T-helper 17 cell (primary cell): ENCODE results near the gene DISC1. TPM values are rescaled to one million over a fixed set of nuclear protein-coding genes. Genes with fewer than 3 reads are reported as not detected.

Source experiments
- ATAC-seq: fragments of 150-1000 bp; cut with Tn5 transposase; 2 replicates; pipeline ENCODE4 v1.10.0; 2021; ENCODE audit warnings: mild to moderate bottlenecking, moderate library complexity
- DNase-seq, 3 donors: peaks; one replicate each; pipeline versions ENCODE4 v3.0.0 to v3.0.0-alpha.2; 2020 to 2021
- H3K9me3 ChIP-seq: one replicate; pipeline ENCODE4 v1.7.0; 2013; ENCODE audit warnings: low read length, mild to moderate bottlenecking; ENCODE audit not compliant: control insufficient read depth, poor library complexity, severe bottlenecking
- H3K27ac Mint-ChIP-seq: one replicate; pipeline ENCODE4 v1.8.0; 2022; ENCODE audit warnings: mild to moderate bottlenecking, moderate library complexity, mixed read lengths
- H3K27me3 Mint-ChIP-seq: one replicate; pipeline ENCODE4 v1.8.0; 2022; ENCODE audit warnings: mixed read lengths
- H3K36me3 Mint-ChIP-seq: one replicate; pipeline ENCODE4 v1.8.0; 2022; ENCODE audit warnings: low read depth, mixed read lengths
- H3K4me1 Mint-ChIP-seq: one replicate; pipeline ENCODE4 v1.8.0; 2022; ENCODE audit warnings: mild to moderate bottlenecking, mixed read lengths
- H3K4me3 Mint-ChIP-seq: one replicate; pipeline ENCODE4 v1.8.0; 2022; ENCODE audit warnings: mild to moderate bottlenecking, moderate library complexity, mixed read lengths
- total RNA-seq, 4 donors: library from RNA in 2 of 4; stranded (reverse) in 2 of 4; gene quantifications; one replicate each; pipeline ENCODE4 v1.2.3 and lab custom pipeline; 2022 to 2026

Gene DISC1
- total RNA-seq, 2 donors from 2014 or later = 16.2 to 17.4 TPM

DNA sequence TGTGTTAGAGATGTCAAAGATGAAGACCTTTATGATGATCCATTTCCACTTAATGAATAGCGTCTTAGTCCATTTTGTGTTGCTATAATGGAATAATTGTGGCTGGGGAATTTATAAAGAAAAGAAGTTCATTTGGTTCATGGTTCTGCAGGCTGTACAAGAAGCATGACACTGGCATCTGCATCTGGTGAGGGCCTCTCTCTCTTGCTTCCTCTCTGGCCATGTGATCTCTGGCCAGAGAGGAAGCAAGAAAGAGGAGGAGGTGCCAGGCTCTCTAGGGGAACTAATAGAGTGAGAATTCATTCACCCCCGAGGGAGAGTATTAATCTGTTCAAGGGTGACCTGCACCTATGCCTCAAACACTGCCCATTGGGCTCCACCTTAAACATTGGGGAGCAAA, 242.8 kb downstream of the DISC1 start:
- ATAC-seq = no peak
- H3K36me3 Mint-ChIP-seq = peaks cover 4% of the 10 kb centered on the region
- DNase-seq = no peak
- peak overlapping the region; percentile 32 for H3K27ac Mint-ChIP-seq
- H3K9me3 ChIP-seq = no peaks in the 10 kb centered on the region
- no peak overlapping the region for H3K4me3 Mint-ChIP-seq
- H3K27me3 Mint-ChIP-seq = no peaks in the 10 kb centered on the region
- H3K4me1 Mint-ChIP-seq = peaks cover 37% of the 10 kb centered on the region

DNA sequence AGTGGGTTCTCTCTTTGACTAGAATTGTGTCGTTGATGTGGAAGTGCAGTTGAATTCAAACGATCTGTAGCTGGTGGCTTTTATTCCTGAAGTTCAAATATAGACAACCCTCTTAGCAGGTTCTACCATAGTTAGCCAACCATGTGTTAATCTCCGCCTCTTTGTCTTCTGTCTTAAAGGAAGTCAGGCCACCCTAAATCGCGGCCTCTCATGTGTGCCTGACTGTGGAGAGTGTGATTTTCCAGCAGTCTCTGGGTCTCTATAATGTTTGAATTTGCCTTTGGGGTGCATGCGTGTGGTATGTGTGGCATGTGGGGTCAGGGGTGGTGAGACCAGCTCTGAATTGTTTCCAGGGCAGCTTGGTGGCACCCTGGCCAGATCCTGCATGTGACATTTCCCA, 244.9 kb downstream of the DISC1 start:
- no peak for ATAC-seq
- Mint-ChIP-seq H3K27me3 (no peaks in the 10 kb centered on the region), H3K36me3 (peaks cover 4% of the 10 kb centered on the region), H3K4me1 (peaks cover 36% of the 10 kb centered on the region), H3K4me3 (peak overlapping the region; percentile 43), H3K27ac (no peak overlapping the region)
- no peak for DNase-seq
- H3K9me3 ChIP-seq = no peaks in the 10 kb centered on the region

DNA sequence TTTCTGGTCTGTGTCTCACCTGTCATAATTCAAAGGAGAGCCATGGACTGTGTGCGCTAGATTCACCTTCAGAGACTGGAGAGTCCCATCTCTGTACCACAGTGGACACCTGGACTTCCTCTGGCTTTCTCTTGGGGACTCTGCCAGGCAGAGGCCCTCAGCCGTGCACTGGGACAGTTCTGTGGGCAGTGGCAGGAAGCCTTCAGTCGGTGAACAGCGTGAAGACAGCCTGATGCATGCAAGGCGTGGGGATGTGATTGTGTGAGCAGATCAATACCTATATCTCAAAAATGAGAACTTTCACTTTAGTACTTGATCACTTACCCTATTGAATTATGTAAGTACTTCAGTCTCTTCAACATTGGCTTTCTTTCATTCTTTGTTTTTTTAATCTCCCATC, 245.3 kb downstream of the DISC1 start:
- DNase-seq = no peak
- Mint-ChIP-seq H3K4me1 (peaks cover 33% of the 10 kb centered on the region), H3K27ac (no peak overlapping the region), H3K4me3 (no peak overlapping the region), H3K27me3 (no peaks in the 10 kb centered on the region), H3K36me3 (peaks cover 4% of the 10 kb centered on the region)
- H3K9me3 ChIP-seq = no peaks in the 10 kb centered on the region
- no peak for ATAC-seq

DNA sequence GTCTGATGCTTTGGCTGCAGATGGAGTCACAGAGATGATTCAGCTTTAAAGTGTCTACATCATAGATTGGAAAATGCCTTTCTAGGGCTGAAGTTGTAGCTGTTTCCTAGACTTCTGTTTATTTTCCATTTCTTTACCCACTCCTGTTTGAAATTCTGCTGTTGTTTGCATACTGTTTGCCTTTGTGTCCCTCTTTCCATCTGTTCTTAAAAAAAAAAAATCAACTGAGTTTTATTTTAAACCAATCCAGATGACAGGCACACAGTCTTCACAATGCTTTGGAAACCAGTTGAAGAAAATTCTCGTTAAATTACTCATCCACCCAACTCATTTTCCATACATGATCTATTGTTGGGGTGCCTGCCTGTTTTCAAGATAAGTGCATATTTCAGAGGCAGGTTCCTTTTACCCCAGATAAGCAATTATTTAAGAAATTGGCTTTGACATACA, 245.9 kb downstream of the DISC1 start:
- H3K4me3 Mint-ChIP-seq = no peak overlapping the region
- peaks cover 4% of the 10 kb centered on the region for H3K36me3 Mint-ChIP-seq
- peaks cover 27% of the 10 kb centered on the region for H3K4me1 Mint-ChIP-seq
- DNase-seq = no peak
- no peaks in the 10 kb centered on the region for H3K27me3 Mint-ChIP-seq
- no peak overlapping the region for H3K27ac Mint-ChIP-seq
- no peak for ATAC-seq
- H3K9me3 ChIP-seq = no peaks in the 10 kb centered on the region

DNA sequence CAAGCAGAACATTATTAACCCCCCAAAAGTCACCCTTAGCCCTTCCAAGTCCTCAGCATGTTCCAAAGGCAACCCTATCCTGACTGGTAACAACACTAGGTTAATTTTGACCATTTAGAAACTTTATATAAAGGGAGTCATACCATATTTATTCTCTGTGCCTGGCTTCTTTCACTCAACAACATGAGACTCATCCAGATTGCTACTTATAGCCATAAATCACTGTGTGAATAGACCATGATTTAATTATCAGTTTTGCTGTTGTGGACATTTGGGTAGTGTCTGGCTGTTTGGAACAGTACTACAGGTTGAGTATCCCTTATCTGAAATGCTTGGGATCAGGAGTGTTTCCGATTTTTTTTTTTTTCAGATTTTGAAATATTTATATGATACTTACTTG, 252.1 kb downstream of the DISC1 start:
- no peaks in the 10 kb centered on the region for H3K27me3 Mint-ChIP-seq
- no peak overlapping the region for H3K4me3 Mint-ChIP-seq
- ATAC-seq (no peak), DNase-seq (no peak)
- no peak overlapping the region for H3K27ac Mint-ChIP-seq
- H3K36me3 Mint-ChIP-seq = peaks cover 5% of the 10 kb centered on the region
- no peaks in the 10 kb centered on the region for H3K9me3 ChIP-seq
- peaks cover 12% of the 10 kb centered on the region for H3K4me1 Mint-ChIP-seq

DNA sequence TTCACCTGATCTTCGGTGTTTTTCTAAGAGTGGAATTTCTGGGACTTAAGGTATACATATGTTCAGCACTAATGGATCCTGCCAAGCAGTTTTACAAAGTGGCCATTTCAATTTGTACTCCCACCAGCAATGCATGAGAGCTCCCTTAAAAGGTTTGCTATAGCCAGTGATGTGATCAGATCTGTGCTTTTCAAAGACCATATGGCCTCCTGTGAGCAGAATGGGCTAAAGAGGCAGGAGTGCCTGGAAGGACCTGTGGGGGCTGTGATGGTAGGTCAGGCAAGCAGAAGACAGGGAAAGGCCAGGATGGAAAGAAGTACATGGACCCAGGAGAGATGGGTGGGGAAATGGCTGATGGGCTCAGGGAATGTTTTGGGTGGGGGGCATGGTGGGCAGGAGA, 252.7 kb downstream of the DISC1 start:
- no peaks in the 10 kb centered on the region for H3K9me3 ChIP-seq
- no peaks in the 10 kb centered on the region for H3K27me3 Mint-ChIP-seq
- H3K27ac Mint-ChIP-seq = no peak overlapping the region
- no peak overlapping the region for H3K4me3 Mint-ChIP-seq
- H3K36me3 Mint-ChIP-seq = peaks cover 5% of the 10 kb centered on the region
- DNase-seq (no peak), ATAC-seq (no peak)
- H3K4me1 Mint-ChIP-seq = peaks cover 12% of the 10 kb centered on the region

DNA sequence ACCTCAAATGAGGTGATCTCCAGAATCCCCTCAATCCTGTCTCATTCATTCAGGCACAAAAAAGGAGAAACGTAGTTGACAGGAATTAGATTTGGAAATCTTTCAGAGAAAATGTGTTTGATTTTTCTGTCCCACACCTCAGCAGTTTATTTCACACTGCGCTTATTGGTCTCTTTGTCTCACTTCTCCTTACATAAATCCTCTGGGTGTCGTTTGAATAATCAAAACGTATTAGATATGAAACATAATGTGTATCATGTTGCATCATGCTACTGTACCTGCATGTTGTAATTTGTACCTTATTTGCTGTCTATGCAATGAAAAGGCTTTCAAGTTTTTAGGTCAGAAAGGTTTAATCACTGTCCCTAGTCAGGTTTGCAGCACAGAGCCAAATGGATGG, 255.7 kb downstream of the DISC1 start:
- ATAC-seq (no peak), DNase-seq (no peak)
- no peaks in the 10 kb centered on the region for H3K27me3 Mint-ChIP-seq
- H3K9me3 ChIP-seq = no peaks in the 10 kb centered on the region
- H3K4me1 Mint-ChIP-seq = peaks cover 12% of the 10 kb centered on the region
- H3K27ac Mint-ChIP-seq = no peak overlapping the region
- H3K36me3 Mint-ChIP-seq = peaks cover 5% of the 10 kb centered on the region
- H3K4me3 Mint-ChIP-seq = no peak overlapping the region

DNA sequence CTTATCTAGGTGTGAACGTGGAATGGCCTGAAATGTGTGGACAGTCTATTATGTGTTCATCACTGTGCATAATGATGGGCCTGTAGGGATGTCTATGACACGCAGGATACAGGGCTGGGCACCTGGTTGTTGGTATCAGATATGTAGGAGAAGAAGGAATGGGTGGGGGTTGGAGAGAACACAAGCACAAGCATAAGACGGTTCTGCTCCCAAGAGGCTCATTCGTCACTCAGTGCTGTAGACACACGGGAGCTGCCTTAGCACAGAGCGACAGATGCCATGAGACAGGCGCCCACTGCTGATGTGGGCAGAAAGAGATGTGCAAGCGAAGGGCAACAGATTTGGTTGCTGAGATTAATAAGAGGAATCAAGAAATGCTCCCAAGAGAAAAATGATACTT, 256.2 kb downstream of the DISC1 start:
- DNase-seq (no peak), ATAC-seq (no peak)
- H3K4me1 Mint-ChIP-seq = peaks cover 12% of the 10 kb centered on the region
- no peaks in the 10 kb centered on the region for H3K9me3 ChIP-seq
- no peak overlapping the region for H3K27ac Mint-ChIP-seq
- peaks cover 5% of the 10 kb centered on the region for H3K36me3 Mint-ChIP-seq
- H3K27me3 Mint-ChIP-seq = no peaks in the 10 kb centered on the region
- H3K4me3 Mint-ChIP-seq = no peak overlapping the region

DNA sequence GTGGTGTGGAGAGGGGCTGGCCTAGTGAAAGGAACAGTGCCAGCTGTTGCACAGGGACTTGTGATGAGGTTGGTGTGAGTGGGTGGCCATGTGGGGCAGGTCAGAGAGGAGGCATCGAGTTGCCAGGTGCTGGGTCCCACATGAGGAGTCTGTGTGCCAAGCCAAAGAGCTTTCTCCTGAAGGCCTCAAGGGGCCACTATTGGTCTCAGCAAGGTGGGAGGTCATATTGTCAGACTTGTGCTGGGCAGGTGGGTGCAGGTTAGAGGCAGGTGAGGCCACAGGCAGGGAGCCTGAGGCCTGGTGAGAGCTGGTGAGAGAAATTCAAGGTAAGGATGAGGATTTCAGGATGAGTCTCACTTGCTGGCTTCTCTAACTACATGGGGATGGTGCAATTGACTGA, 256.8 kb downstream of the DISC1 start:
- Mint-ChIP-seq H3K4me3 (no peak overlapping the region), H3K27me3 (no peaks in the 10 kb centered on the region), H3K27ac (peak overlapping the region; percentile 27), H3K4me1 (peaks cover 12% of the 10 kb centered on the region), H3K36me3 (peaks cover 2% of the 10 kb centered on the region)
- DNase-seq = no peak
- ATAC-seq = no peak
- no peaks in the 10 kb centered on the region for H3K9me3 ChIP-seq

DNA sequence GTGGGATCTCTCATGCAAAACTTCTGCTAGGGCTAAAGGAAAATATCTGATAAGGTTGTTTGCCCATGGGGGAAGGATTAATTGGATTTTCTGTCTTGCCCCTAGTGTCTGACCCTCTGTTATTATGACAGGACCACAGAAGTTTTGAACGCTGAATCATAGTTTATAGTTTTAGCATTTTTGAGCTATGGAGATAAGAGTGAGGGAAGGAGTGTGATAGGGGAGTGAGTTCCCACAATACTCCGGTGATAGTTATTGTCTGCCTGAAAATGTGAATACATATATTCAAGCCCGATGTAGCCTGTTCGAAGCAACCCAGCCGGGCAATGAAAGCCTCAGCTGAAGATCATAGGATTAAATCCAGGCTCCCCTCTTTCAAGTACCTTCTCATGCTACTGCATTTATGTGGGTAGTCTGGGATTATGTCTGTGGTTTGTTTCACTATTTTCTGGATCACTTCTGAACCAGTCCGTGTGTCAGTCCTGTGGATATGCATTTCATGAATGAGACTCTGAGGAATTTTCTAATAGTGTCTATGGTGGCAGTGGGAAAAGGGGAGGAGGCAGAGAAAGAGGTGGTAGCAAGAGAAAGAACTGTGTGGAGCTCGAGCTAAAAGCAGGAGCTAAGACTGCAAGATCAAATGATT, 258.7 kb downstream of the DISC1 start:
- peaks cover 5% of the 10 kb centered on the region for H3K36me3 Mint-ChIP-seq
- H3K27ac Mint-ChIP-seq = no peak overlapping the region

DNA sequence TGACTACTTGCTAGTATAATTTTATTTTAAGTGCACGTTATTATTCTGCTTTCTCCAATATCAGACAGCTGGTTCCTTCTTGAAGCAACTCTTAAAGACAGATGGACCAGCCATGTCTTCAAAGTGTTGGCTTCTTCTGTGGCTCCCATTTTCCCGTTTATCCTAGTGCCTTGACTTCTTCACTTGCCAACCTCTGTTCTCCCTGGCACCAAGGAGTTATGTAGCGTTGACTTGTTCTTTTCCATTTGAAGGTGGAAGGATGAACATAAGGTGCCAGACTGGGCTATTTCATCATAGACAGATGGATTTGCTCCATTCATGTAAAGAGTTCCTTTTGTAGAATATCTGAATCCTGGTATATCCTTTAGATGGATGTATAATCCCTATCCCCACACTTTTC, 260.6 kb downstream of the DISC1 start:
- H3K27me3 Mint-ChIP-seq = no peaks in the 10 kb centered on the region
- H3K4me1 Mint-ChIP-seq = peaks cover 9% of the 10 kb centered on the region
- peaks cover 2% of the 10 kb centered on the region for H3K36me3 Mint-ChIP-seq
- DNase-seq = no peak
- ATAC-seq = no peak
- H3K4me3 Mint-ChIP-seq = no peak overlapping the region
- peak overlapping the region; percentile 67 for H3K27ac Mint-ChIP-seq
- H3K9me3 ChIP-seq = no peaks in the 10 kb centered on the region

More for the DNA sequence above, 258.7 kb downstream of the DISC1 start:
- no peak for DNase-seq
- H3K9me3 ChIP-seq = no peaks in the 10 kb centered on the region
- no peak for ATAC-seq
- H3K4me3 Mint-ChIP-seq = no peak overlapping the region
- H3K4me1 Mint-ChIP-seq = peaks cover 12% of the 10 kb centered on the region
- H3K27me3 Mint-ChIP-seq = no peaks in the 10 kb centered on the region

DNA sequence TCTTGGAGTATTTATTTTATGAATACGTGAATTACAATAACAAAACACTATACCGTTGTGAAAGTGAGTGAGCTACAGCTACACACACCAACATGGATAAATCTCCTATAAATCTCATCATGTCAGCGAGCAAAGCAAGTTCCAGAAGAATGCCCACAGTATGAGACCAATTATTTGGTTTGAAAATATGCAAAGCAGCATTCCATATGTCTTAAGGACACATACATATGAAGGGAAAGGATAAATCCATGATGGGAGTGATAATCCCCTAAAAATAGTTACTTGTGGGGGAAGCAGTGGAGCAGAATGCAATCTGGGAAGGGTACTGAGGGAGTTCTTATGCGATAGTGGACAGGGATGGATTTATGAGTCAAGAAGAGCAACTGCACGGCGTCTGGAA, 261.3 kb downstream of the DISC1 start:
- no peak for ATAC-seq
- H3K9me3 ChIP-seq = no peaks in the 10 kb centered on the region
- Mint-ChIP-seq H3K27ac (no peak overlapping the region), H3K4me3 (no peak overlapping the region), H3K36me3 (peaks cover 2% of the 10 kb centered on the region), H3K4me1 (peaks cover 4% of the 10 kb centered on the region), H3K27me3 (no peaks in the 10 kb centered on the region)
- no peak for DNase-seq

DNA sequence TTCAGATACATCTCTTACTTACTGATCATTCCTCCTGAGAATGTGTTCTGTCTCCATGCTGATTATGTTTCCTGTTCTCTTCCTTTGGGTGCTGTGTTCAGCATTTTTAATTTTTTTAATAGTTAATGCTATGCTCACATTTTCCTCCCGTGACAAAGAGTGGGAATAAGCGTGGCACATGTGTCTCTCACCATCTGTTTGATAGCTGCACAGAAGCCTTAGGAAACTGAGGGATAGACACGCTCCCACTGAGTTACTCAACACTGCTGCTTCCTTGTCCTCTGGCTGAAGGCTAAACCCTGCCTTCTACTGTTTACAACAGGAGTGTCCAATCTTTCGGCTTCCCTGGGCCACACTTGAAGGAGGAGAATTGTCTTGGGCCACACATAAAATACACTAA, 264.2 kb downstream of the DISC1 start:
- H3K27me3 Mint-ChIP-seq = no peaks in the 10 kb centered on the region
- ATAC-seq (no peak), DNase-seq (no peak)
- no peak overlapping the region for H3K4me3 Mint-ChIP-seq
- peaks cover 2% of the 10 kb centered on the region for H3K36me3 Mint-ChIP-seq
- H3K27ac Mint-ChIP-seq = no peak overlapping the region
- peaks cover 4% of the 10 kb centered on the region for H3K4me1 Mint-ChIP-seq
- no peaks in the 10 kb centered on the region for H3K9me3 ChIP-seq

DNA sequence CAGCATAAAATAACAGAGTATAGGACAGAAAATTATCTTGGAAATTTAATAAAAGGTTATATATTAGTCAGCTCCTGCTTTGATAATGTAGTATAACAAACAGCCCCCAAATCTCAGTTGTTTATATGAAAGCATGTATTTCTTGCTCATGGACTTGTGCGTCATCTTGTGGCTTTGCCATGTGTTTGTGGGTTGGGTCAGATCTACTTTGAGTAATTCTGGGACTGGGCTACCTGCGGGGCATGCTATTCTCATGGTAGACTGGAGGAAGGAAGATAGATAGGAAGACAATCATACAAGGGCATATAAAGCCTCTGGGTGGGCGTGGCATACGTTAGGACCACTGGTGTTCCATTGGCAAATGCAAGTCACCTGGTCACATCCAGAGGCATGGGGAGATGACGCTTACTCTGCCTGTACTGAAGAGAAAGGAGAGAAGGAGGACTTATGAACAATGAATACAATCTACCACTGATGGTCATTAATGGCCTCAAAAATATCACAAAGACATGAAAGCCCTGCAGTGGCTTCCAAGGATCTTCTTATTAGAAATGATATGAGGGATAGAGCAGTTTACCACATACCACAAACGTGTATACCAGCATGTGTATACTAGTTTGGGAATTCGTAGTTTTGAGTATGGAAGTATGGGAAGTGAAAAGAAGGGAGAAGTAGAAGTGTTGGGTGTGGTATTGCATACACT, 267.0 kb downstream of the DISC1 start:
- no peak overlapping the region for H3K27ac Mint-ChIP-seq
- no peak for DNase-seq
- peaks cover 10% of the 10 kb centered on the region for H3K4me1 Mint-ChIP-seq
- H3K9me3 ChIP-seq = no peaks in the 10 kb centered on the region
- peaks cover 2% of the 10 kb centered on the region for H3K36me3 Mint-ChIP-seq
- no peak overlapping the region for H3K4me3 Mint-ChIP-seq
- ATAC-seq = no peak
- H3K27me3 Mint-ChIP-seq = no peaks in the 10 kb centered on the region
